BLaER1 (cell line): ENCODE data around the gene CDH2.
"Not testable (repeated sequence)": the region's sequence is repeated elsewhere in the genome, so short reads cannot be mapped to it uniquely, and the experiment has no call there.

Experiments
- H3K27ac ChIP-seq: shearing (Covaris generic); formaldehyde crosslinking; 2 replicates; pipeline ENCODE4 v1.8.1; 2022
- H3K27me3 ChIP-seq: shearing (Covaris generic); formaldehyde crosslinking; 2 replicates; pipeline ENCODE4 v1.8.1; 2022
- H3K36me3 ChIP-seq: shearing (Covaris generic); formaldehyde crosslinking; 2 replicates; pipeline ENCODE4 v1.8.1; 2022
- H3K4me1 ChIP-seq: shearing (Covaris generic); formaldehyde crosslinking; 2 replicates; pipeline ENCODE4 v1.8.1; 2022
- H3K4me2 ChIP-seq: shearing (Covaris generic); formaldehyde crosslinking; 2 replicates; pipeline ENCODE4 v1.8.1; 2022
- H3K4me3 ChIP-seq: shearing (Covaris generic); formaldehyde crosslinking; 2 replicates; pipeline ENCODE4 v1.8.1; 2022
- H3K9ac ChIP-seq: shearing (Covaris generic); formaldehyde crosslinking; 2 replicates; pipeline ENCODE4 v1.8.1; 2022
- H3K9me3 ChIP-seq: shearing (Covaris generic); formaldehyde crosslinking; 2 replicates; pipeline ENCODE4 v1.8.1; 2022
- H4K20me1 ChIP-seq: shearing (Covaris generic); formaldehyde crosslinking; 2 replicates; pipeline ENCODE4 v1.8.1; 2022
- Cebpa-rat ChIP-seq: shearing (Covaris generic); IDR thresholded peaks from 2 replicates; pipeline ENCODE4 v1.8.1; 2022

CDH2 gene

GRCh38 chr18:27952741-27953140 is 224.2 kb downstream of the CDH2 start:
- Histone ChIP-seq H3K27ac (no peak overlapping the region), H3K4me3 (no peak overlapping the region), H3K9me3 (no peaks in the 10 kb centered on the region), H3K4me1 (no peaks in the 10 kb centered on the region), H3K9ac (no peak overlapping the region), H3K4me2 (no peak overlapping the region), H4K20me1 (no peaks in the 10 kb centered on the region), H3K36me3 (no peaks in the 10 kb centered on the region; the same call in 1 of the 2 replicates), H3K27me3 (no peaks in the 10 kb centered on the region)
- TF ChIP-seq Cebpa-rat, result no peak

GRCh38 chr18:27950648-27951228 is 226.2 kb downstream of the CDH2 start:
- Histone ChIP-seq H4K20me1 (no peaks in the 10 kb centered on the region), H3K4me1 (no peaks in the 10 kb centered on the region), H3K36me3 (no peaks in the 10 kb centered on the region), H3K4me2 (no peak overlapping the region), H3K4me3 (no peak overlapping the region), H3K27me3 (no peaks in the 10 kb centered on the region), H3K27ac (no peak overlapping the region), H3K9me3 (no peaks in the 10 kb centered on the region), H3K9ac (no peak overlapping the region)
- TF ChIP-seq Cebpa-rat, result no peak

GRCh38 chr18:27948986-27949385 is 227.9 kb downstream of the CDH2 start:
- H3K9me3 ChIP-seq, result no peaks in the 10 kb centered on the region
- H3K4me2 ChIP-seq, result no peak overlapping the region
- no peaks in the 10 kb centered on the region for H4K20me1 ChIP-seq
- no peak for TF ChIP-seq Cebpa-rat
- H3K4me3 ChIP-seq, result no peak overlapping the region
- no peaks in the 10 kb centered on the region for H3K36me3 ChIP-seq
- no peak overlapping the region for H3K9ac ChIP-seq
- no peaks in the 10 kb centered on the region for H3K27me3 ChIP-seq
- H3K27ac ChIP-seq, result no peak overlapping the region
- no peaks in the 10 kb centered on the region for H3K4me1 ChIP-seq

GRCh38 chr18:27942706-27943105 is 234.2 kb downstream of the CDH2 start:
- no peaks in the 10 kb centered on the region for H4K20me1 ChIP-seq
- H3K4me1 ChIP-seq, result no peaks in the 10 kb centered on the region
- no peak for TF ChIP-seq Cebpa-rat
- H3K36me3 ChIP-seq, result no peaks in the 10 kb centered on the region
- no peak overlapping the region for H3K27ac ChIP-seq
- H3K9ac ChIP-seq, result no peak overlapping the region
- H3K4me3 ChIP-seq, result no peak overlapping the region
- no peaks in the 10 kb centered on the region for H3K9me3 ChIP-seq
- H3K27me3 ChIP-seq, result no peaks in the 10 kb centered on the region
- no peak overlapping the region for H3K4me2 ChIP-seq

GRCh38 chr18:27931535-27931934 is 245.4 kb downstream of the CDH2 start:
- H4K20me1 ChIP-seq, result no peaks in the 10 kb centered on the region
- H3K4me1 ChIP-seq, result no peaks in the 10 kb centered on the region
- no peaks in the 10 kb centered on the region for H3K36me3 ChIP-seq
- H3K9me3 ChIP-seq, result no peaks in the 10 kb centered on the region
- no peak overlapping the region for H3K9ac ChIP-seq
- H3K27ac ChIP-seq, result no peak overlapping the region
- H3K4me3 ChIP-seq, result no peak overlapping the region
- H3K4me2 ChIP-seq, result no peak overlapping the region
- no peaks in the 10 kb centered on the region for H3K27me3 ChIP-seq
- TF ChIP-seq Cebpa-rat, result no peak

- no peak overlapping the region for H3K4me3 ChIP-seq
- H4K20me1 ChIP-seq, result no peaks in the 10 kb centered on the region
- H3K4me1 ChIP-seq, result no peaks in the 10 kb centered on the region
- no peak overlapping the region for H3K27ac ChIP-seq
- no peak overlapping the region for H3K4me2 ChIP-seq
- no peak for TF ChIP-seq Cebpa-rat
- no peaks in the 10 kb centered on the region for H3K9me3 ChIP-seq
- no peaks in the 10 kb centered on the region for H3K27me3 ChIP-seq
- H3K36me3 ChIP-seq, result no peaks in the 10 kb centered on the region
- no peak overlapping the region for H3K9ac ChIP-seq
These were observed 254.2 kb downstream of the CDH2 start for GRCh38 chr18:27922780-27923179.

- H3K27me3 ChIP-seq, result no peaks in the 10 kb centered on the region
- H4K20me1 ChIP-seq, result no peaks in the 10 kb centered on the region
- H3K9me3 ChIP-seq, result no peaks in the 10 kb centered on the region
- H3K4me2 ChIP-seq, result no peak overlapping the region
- H3K27ac ChIP-seq, result no peak overlapping the region
- H3K4me3 ChIP-seq, result no peak overlapping the region
- H3K4me1 ChIP-seq, result no peaks in the 10 kb centered on the region
- H3K9ac ChIP-seq, result no peak overlapping the region
- no peak for TF ChIP-seq Cebpa-rat
- H3K36me3 ChIP-seq, result no peaks in the 10 kb centered on the region
These were observed 254.8 kb downstream of the CDH2 start for GRCh38 chr18:27921904-27922751.

GRCh38 chr18:27921392-27921791 is 255.5 kb downstream of the CDH2 start:
- no peaks in the 10 kb centered on the region for H4K20me1 ChIP-seq
- no peak overlapping the region for H3K4me3 ChIP-seq
- no peaks in the 10 kb centered on the region for H3K36me3 ChIP-seq
- no peaks in the 10 kb centered on the region for H3K27me3 ChIP-seq
- no peaks in the 10 kb centered on the region for H3K4me1 ChIP-seq
- no peak overlapping the region for H3K27ac ChIP-seq
- H3K9ac ChIP-seq, result no peak overlapping the region
- no peak for TF ChIP-seq Cebpa-rat
- H3K9me3 ChIP-seq, result no peaks in the 10 kb centered on the region
- no peak overlapping the region for H3K4me2 ChIP-seq

GRCh38 chr18:27920836-27921235 is 256.1 kb downstream of the CDH2 start:
- no peak for TF ChIP-seq Cebpa-rat
- H3K4me1 ChIP-seq, result no peaks in the 10 kb centered on the region
- H3K4me3 ChIP-seq, result no peak overlapping the region
- no peak overlapping the region for H3K4me2 ChIP-seq
- H4K20me1 ChIP-seq, result no peaks in the 10 kb centered on the region
- H3K36me3 ChIP-seq, result no peaks in the 10 kb centered on the region
- H3K9me3 ChIP-seq, result no peaks in the 10 kb centered on the region
- no peak overlapping the region for H3K9ac ChIP-seq
- no peaks in the 10 kb centered on the region for H3K27me3 ChIP-seq
- no peak overlapping the region for H3K27ac ChIP-seq

GRCh38 chr18:27906189-27906588 is 270.7 kb downstream of the CDH2 start:
- H3K9ac ChIP-seq, H3K4me3 ChIP-seq, H3K36me3 ChIP-seq, H4K20me1 ChIP-seq, H3K4me1 ChIP-seq, H3K4me2 ChIP-seq, H3K27ac ChIP-seq, H3K27me3 ChIP-seq: not testable (repeated sequence)
- H3K9me3 ChIP-seq, result peaks cover 36% of the 10 kb centered on the region

GRCh38 chr18:27903906-27904305 is 273.0 kb downstream of the CDH2 start:
- H3K27ac ChIP-seq, result no peak overlapping the region
- no peaks in the 10 kb centered on the region for H4K20me1 ChIP-seq
- no peaks in the 10 kb centered on the region for H3K36me3 ChIP-seq
- no peak overlapping the region for H3K4me2 ChIP-seq
- no peak overlapping the region for H3K9ac ChIP-seq
- H3K9me3 ChIP-seq, result peaks cover 32% of the 10 kb centered on the region
- H3K4me1 ChIP-seq, result no peaks in the 10 kb centered on the region
- H3K4me3 ChIP-seq, result no peak overlapping the region
- no peak for TF ChIP-seq Cebpa-rat
- H3K27me3 ChIP-seq, result no peaks in the 10 kb centered on the region
